OCI-M2 (cell line): ENCODE results near the gene CCSAP.
"Not testable (repeated sequence)": the region's sequence is repeated elsewhere in the genome, so short reads cannot be mapped to it uniquely, and the experiment has no call there.

Experiments used
- DNase-seq: peaks from one replicate; lab custom pipeline; 2025; ENCODE audit not compliant: unreplicated experiment; lab: John Stamatoyannopoulos, UW

CCSAP gene, protein sequence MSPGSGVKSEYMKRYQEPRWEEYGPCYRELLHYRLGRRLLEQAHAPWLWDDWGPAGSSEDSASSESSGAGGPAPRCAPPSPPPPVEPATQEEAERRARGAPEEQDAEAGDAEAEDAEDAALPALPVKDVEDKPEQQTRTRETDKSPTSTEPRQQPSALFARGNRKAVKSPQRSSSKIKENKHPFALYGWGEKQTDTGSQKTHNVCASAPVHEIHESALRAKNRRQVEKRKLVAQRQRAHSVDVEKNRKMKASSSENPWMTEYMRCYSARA

DNA sequence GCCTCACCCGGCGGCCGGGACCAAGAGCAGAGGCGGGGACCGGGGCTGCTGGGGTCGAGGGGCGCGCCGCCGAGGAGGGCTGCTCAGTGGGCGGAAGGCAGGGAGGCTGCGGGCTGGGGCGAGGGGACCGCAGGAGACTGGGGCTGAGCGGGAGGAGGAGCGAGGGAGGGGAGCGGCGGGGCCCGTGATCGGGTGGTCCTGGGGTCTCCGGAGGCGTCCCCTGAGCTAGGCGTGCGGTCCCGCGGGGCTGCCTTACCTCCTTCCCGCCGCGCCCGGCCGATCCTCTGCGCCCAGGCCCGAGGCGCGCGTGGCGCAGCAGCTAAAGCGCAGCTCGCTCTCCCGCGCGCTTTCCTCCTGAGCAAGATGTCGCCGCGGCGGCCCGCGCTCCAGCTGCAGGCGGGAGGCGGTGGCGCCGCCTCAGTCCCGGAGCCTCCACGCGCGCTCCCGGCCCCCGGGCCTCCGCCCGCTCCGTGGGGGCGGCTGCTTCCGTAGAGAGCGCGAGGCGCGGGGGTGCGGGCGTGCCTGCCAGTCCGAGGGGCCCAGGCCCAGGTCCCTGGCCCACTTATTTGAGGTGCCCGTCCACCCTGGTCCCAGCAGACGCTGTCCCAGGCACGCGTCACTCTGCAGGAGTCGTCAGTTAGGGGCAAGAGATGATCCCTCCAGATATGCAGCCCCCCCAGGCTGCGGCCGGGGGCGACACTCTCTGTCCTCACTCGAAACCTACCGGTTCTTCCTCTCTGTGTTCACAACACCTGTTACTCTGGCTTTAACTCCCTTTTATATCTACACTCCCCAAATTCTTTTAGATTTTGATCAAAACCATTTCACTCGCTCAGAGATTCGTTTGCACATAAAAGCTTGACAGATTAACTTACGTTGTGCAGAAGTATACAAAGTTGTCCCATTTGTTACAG is at the start of gene CCSAP:
TSS of gene CCSAP (minus strand) at position 392 of the 914 bp plus-strand sequence. CDS start 582 bp downstream, outside the sequence.
- no peak for DNase-seq

DNA sequence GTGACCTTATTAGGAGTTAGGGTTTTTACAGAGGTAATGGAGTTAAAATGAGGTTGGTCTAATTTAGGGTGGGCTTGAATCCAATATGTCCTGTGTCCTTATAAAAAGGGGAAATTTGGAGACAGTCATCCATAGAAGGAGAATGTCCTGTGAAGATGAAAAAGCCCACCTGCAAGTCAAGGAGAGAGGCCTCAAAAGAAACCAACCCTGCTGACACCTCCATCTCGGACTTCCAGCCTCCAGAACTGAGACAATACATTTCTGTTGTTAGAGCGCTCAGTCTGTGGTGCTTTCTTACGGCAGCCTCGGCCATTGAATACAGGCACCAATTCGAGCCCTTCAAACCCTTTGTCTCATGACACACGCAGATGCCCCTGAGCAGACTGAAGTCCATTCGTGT is 47.3 kb upstream of the CCSAP start:
- no peak for DNase-seq

DNA sequence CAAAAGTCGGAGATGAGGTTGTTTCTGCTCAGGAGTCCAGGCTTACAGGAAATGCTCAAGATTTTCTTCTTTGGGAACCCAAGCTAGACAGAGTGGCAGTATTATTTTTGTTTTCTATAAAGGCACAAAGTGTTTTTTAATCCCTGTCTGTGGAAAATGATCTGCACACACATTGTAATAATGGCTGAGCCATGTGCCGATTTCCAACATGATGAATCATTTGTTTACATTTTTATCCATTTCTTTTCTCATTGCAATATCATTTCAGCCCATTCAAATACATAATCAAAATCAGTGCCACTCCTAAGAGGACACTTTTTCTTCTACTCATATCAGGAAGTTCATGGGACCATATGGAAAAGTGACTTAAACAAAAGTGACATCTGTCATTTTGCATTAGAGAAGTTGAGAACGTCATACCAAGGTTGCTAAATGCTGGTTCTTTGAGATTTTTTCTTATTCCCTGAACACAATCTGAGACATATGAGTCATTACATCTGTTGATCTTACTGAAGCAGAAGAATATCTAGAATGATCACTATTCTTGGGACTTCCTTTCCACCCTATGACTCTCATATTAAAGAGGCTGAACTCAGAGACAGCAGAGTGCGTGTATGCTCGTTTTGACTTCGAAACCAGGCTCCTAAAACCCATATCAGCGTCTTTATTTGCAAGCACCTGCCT is 46.2 kb upstream of the CCSAP start:
- no peak for DNase-seq

DNA sequence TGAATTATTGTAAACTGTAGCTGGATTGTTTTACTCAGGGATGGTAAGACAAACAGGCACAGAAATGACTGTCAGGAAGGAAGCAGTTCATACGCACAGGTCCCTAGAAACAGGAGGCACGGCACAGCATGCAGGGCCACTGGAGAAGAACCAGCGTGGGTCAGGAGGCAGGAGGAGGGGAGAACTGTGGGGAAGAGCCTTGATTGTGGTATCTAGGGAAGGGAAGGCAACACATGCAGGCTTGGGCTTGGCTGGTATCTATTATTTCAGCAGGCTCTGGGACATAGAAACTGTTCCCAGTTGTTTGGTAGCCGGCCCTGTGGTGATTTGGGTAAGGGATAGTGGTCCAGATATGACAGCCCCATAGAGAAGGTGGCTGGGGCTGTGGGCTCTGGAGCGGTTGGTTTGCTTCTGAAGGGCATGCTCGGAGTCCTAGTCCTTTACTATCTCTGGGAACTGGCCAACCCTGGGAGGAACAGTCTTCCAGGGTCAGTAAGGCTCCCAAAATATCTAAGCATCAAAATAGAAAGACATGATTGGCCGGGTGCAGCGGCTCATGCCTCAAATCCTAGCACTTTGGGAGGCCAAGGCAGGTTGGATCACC is 43.1 kb upstream of the CCSAP start:
- DNase-seq, result no peak

DNA sequence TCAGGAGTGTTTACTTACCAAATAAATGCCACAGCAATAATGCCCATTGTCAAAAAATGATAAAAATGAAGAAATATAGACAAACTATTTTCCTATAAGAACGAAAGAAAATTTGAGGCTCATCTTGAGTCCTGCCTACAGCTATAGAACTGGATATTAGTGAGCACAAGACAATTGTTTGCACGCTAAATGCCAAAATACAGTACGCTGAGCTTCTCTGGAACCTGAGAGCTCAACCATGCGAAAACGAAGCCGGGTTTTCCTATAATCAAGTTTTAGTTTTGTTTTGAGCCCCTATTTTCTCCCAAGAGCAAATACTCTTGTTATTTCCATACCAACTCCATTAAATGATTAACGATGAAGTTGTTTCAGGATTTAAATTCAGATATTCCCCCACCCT is 42.0 kb upstream of the CCSAP start:
- DNase-seq, result no peak

DNA sequence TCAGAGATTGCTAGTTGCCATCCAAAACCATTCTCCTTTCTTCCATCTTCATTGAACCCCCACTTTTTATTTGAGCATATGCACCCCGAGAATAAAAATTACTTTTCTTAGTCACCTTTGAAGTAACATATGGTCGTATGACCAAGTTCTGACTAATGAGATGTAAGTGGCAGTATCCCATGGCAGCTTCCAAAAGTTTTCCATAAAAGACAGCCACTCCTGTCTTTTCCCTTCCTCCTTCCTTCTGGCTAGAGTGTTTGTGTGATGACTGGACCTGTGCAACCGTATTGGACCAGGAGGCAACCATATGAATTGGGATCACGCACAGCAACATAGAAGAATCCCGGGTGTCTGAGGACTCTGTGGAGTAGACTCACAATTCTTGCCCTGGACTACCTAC is 41.1 kb upstream of the CCSAP start:
- no peak for DNase-seq

DNA sequence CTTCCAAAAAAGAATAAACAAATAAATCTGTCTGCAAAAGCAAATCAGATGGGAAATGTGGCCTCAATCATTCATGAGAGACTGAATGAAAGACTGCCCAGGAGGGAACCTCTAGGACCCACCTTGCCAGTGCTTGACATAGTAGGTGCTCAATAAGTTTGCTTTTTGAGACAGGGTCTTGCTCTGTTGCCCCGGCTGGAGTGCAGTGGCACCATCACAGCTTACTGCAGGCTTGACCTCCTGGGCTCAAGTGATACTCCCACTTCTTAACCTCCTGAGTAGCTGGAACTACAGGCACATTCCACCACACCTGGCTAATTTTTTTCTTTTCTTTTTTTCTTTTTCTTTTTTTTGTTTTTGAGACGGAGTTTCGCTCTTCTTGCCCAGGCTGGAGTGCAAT is 40.3 kb upstream of the CCSAP start:
- no peak for DNase-seq

DNA sequence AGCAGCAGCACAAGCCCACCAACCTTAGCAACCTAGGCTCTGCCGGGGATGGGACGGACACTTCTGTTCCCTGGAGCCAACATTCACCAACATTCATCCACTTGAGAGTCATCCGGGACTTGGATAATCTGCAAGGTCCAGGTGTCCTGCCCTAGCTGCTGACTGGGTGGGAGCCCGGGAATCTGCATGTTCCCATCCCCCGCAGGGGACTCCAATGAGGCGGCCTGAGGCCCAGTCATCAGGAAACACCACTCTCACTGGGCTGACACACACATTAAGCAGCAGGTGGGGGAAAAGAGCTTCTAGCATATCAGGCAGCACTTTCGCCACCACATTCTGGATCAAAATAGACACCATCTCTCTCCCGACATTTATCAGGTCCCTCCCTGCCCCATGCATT is 38.4 kb upstream of the CCSAP start:
- no peak for DNase-seq

DNA sequence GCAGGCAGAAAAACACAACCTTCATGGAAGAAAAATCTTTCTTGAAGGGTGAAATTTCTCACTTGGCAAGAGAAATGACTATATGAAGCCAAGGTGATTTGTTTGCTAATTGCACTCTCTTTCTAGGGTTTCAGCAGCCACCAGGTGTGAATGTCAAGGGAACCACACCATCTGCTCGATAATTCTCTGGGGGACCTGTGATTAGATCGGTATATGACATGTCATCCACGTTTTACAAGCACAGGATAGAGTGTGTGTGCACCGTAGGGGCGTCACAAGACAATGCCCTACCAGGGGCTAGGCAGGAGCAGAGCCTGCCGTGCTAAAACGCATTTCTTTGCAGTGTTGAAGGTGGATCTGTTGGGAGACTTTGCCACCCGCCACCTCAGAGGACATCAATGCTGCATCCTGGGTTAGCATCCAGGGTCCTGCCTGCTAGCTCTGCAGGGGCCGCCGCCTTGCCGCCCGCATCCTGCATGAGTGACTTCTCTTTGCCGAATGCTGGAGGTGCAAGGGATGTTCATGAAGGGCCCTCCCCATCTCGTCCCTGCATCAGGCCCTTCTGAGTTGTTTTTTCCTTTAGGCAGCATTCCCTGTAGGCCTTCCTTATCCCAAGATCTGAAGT is 37.8 kb upstream of the CCSAP start:
- no peak for DNase-seq

DNA sequence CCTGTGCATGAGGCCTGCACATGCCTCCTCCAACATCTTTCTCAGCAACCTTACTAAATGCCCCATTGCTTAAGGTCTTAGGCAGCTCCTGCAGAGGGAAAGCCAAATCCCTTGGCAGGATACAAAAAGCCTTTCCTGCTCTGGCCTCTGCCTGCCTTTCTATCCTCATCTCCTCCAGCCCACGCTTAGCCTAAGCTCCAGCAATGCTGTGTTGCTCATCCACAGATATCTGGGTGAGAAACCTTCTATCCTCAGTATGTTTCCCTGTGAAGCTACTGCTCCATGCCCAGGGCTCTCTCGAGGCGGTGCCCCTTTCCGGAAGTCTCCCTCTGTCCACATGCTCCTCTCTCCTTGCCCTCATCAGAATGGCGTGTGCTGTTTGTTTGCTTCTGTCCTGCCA is 37.0 kb upstream of the CCSAP start:
- no peak for DNase-seq

DNA sequence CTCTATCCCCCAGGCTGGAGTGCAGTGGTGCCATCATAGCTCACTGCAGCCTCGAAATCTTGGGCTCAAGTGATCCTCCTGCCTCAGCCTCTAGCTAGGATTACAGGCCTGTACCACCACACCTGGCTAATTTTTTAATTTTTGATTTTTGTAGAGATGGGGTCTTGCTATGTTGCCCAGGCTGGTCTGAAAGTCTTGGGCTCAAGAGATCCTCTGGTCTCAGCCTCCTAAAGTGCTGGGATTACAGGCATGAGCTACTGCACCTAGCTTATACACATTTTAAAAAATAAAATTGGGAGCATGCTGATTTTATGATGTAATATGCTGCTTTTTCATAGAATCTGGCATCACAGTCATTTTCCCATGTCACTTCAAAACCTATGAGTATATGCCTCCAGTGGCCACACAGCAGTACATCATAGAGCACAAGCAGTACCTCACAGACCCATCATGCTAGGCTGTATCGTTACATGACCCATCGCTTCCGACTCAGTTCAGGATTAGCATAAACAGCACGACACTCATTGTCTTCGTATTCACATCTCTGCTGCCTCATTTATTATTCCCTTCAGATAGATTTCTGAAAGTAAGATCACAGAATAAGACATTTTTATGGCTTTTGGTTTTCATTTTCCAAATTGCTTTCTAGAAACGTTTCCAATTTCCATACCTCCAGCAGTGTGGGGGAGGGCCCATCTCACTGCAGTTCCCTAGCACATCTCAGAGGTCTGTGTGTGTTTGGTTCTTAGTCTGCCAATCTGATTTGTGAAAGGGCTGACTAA is 35.9 kb upstream of the CCSAP start:
- no peak for DNase-seq

DNA sequence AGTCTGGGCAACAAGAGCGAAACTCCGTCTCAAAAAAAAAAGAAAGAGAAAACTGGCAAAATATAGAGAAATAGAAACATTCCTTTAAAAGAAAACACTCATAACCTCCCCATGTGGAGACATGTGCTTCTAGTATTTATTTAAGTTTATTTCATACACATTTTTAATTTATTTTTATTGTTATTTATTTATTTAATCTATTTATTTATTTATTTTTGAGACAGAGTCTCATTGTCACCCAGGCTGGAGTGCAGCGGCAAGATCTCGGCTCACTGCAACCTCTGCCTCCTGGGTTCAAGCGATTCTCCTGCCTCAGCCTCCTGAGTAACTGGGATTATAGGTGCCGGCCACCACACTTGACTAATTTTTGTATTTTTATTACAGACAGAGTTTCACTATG is 35.2 kb upstream of the CCSAP start:
- not testable (repeated sequence) for DNase-seq

DNA sequence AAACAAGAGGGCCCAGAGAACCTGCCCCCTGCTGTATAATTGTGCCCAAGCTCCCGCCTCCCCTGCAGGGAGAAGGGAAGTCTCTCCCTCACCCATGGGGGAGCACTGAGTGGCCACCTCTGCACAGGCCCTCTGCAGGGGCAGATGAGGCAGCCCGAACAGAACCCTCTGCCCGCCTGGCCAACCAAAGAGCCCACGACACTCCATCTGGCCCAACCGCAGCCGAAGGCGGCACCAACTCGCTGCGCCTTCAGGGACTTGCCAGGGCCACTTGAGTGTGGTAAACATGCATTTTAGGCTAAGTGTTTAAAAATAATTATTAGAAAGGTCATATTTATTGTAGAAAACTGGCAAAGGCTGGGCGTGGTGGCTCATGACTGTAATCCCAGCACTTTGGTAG is 34.6 kb upstream of the CCSAP start:
- DNase-seq, result no peak

DNA sequence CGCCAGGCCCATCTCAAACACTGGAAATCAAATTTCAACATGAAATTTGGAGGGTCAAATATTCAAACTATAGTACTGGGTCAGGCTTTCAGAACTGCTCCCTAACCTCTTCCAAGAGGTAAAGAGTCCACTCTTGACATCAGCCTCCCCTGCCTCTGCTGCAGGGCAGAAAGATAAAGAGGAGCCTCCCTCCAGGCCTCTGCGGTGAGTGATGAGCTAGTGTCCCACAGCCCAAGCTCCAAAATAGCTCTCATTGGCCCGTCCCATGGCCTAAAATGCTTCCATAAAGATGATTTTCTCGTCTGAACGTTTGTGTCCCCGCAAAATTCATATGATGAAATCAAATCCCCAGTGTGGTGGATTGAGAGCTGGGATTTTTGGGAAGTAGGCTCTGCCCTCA is 33.7 kb upstream of the CCSAP start:
- no peak for DNase-seq

DNA sequence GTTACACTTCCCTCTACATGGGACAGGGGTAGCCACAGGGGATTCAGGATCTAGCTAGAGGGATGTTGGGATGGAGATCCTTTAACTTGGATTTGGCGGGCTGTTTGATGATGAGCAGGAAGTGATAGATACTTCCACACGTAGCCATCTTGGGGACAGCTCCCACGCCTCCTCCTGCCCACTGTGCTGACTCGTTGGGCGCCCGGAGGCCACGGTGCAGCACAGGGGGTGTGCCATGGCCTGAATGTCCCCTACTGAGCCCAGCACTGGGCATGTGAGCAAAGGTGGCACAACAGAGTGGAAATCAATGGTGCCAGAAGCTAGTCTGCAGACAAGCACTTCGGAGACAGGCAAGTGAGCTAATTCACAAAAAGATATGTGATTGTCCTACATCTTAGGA is 31.6 kb upstream of the CCSAP start:
- no peak for DNase-seq

DNA sequence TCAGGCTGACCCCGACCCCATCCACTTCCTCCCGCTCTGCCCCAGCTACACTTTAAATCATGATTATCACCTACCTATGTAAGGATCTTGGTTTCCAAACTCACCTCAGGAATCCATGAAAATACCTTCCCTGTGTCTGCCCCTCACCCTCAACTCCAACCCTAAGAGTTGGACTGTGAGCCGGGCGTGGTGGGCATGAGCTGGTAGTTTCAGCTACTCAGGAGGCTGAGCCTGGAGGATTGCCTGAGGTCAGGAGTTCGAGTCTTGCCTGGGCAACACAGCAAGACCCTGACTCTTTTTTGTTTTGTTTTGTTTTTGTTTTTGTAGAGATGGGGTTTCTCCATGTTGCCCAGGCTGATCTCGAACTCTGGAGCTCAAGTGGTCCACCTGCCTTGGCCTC is 30.5 kb upstream of the CCSAP start:
- DNase-seq, result no peak

DNA sequence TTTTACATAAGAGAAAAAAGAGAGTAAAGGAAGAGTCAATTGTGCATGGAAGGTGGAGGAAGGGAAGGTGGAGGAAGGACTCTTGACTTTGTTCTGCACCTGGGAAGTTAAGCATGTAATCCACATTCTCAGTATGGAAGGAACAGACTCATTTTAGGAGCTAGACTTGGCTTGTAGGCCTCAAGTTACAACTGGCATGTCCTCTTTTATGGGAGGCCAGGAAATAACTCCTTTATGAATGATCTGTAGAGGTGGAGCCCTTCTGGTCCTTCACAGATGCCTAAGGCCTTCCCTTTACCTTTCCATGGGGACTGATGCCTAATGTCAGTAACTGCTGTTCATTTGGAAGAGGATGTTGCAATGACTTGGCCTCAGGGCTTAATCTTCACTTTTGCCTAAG is 29.4 kb upstream of the CCSAP start:
- no peak for DNase-seq

DNA sequence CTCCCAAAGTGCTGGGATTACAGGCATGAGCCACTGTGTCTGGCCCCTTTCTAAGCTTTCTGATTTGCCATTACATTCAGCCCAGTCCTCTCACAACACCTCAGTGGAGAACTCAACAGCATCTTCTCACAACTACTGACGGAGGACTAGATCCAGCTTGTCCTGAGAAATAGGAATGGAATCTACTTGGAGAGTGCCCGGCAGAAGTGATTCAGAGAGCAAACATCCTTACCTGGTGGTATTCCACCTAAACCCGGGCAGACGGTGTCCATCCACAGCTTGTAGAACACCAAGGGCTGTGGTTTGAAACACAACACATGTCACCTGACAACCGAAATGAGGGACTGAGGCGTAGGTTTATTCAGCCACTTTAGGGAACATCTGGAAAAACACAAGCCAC is 28.8 kb upstream of the CCSAP start:
- no peak for DNase-seq

DNA sequence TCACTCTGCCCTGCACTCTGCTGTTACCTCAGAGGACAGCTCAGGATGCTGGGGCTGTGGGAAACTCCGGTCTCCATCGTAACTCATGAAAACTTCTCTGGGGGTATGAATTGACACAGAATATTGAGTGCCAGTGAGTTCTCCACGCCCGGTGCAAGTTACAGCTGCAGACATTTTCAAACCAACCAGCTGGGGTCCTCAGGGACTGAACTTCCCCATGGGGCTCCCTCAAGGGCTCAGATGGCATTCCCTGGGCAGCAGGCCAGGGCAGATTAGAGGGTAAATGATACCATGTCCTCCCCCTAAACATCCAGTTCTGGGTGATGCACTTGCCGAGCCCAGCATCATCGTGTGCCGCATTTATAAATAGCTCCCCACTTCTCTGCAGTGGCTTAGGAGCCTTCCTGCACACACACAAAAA is 27.8 kb upstream of the CCSAP start:
- no peak for DNase-seq

DNA sequence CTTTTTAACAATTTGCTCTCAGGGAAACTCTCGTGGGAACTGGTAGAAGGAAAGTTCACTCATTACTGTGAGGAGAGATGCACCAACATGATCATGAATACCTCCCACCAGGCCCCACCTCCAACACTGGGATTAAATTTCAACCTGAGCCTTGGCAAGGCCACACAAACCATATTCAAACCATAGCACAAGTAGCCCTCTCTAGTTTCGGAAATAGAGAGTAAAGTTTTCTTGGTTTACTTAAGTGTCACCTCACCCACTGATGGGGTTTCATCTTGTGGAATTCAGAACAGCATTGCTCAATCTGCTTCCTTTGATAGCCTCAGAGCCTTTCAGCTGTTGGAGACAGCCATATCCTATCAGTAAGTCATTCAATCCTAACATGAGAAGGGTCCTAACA is 25.5 kb upstream of the CCSAP start:
- DNase-seq, result no peak
